HG02973 (cell line): ENCODE measurements around the gene PROSER3.

Experiments used
- ATAC-seq: cut with Tn5 transposase; IDR thresholded peaks from one replicate; pipeline ENCODE4 v1.9.1; 2021; ENCODE audit warnings: moderate library complexity; ENCODE audit not compliant: unreplicated experiment

The PROSER3 gene

DNA sequence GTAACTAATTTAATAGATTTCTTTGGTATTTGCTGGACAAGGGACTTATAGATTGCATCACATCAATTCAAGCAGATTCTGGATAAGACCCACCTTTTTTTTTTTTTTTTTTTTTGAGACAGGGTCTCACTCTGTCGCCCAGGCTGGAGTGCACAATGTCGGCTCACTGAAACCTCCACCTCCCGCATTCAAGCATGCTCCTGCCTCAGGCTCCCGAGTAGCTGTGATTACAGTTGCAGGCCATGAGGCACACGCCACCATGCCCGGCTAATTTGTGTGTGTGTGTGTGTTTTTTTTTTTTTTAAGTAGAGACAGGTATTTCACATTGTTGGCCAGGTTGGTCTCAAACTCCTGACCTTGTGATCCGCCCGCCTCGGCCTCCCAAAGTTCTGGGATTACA is 58.9 kb downstream of the PROSER3 start:
- ATAC-seq = no peak

DNA sequence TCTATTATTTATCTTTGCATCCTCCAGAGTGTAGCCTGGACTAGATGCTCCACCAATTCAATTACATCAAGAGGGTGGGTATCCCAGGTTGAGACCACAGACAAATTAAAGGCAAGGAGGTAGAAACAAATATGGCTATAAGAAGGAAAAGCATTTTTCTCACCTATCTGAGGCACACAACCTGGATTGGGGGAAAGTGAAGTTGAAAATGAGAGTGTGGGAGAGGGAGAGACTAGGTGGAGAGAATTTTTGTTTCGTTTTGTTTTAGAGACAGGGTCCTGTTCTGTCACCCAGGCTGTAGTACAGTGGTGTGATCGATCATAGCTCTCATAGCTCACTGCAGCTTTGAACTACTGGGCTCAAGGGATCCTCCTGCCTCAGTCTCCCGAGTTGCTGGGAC is 60.5 kb downstream of the PROSER3 start:
- no peak for ATAC-seq
